Uterus (tissue), 4 donors: ENCODE measurements around the gene SH3RF3. TPM values are rescaled to one million over a fixed set of nuclear protein-coding genes. Genes with fewer than 3 reads are reported as not detected.

ENCODE experiments used
- DNase-seq, 2 donors: peaks; one replicate each; pipeline ENCODE4 v3.0.0-alpha.2; 2019 to 2020
- H3K27ac ChIP-seq, 2 donors: fragments of 200-600 bp; sonication (generic); 1 replicate in 1 of 2; 2 replicates in 1 of 2; pipeline ENCODE4 v1.5.1; 2016 to 2018
- H3K27me3 ChIP-seq, 2 donors: fragments of 200-600 bp; sonication (generic); one replicate each; pipeline ENCODE4 v1.5.1; 2018 to 2019; ENCODE audit warnings: control low read depth in 1 of 2
- H3K36me3 ChIP-seq, 2 donors: fragments of 200-600 bp; sonication (generic); one replicate each; pipeline ENCODE4 v1.5.1; 2019; ENCODE audit warnings: control low read depth in 1 of 2
- H3K4me1 ChIP-seq, 2 donors: fragments of 200-600 bp; sonication (generic); one replicate each; pipeline ENCODE4 v1.5.1; 2018 to 2019; ENCODE audit warnings: control low read depth in 1 of 2
- H3K4me3 ChIP-seq, 2 donors: fragments of 200-600 bp; sonication (generic); 1 replicate in 1 of 2; 2 replicates in 1 of 2; pipeline ENCODE4 v1.5.1; 2018 to 2019; ENCODE audit warnings: mild to moderate bottlenecking in 1 of 2
- H3K9me3 ChIP-seq, 2 donors: fragments of 200-600 bp; sonication (generic); one replicate each; pipeline ENCODE4 v1.5.1; 2019; ENCODE audit warnings: control low read depth in 1 of 2
- CTCF ChIP-seq, 4 experiments: fragments of 200-600 bp in 2 of 4; fragments of 450-650 bp in 2 of 4; sonication (generic) in 2 of 4; IDR thresholded peaks; one replicate each; pipeline ENCODE4 v1.5.1; 2016 to 2019; ENCODE audit warnings: antibody characterized with exemption in 4 of 4, mild to moderate bottlenecking in 2 of 4, moderate library complexity in 1 of 4
- POLR2A ChIP-seq, 2 donors: fragments of 450-650 bp; IDR thresholded peaks; one replicate each; pipeline ENCODE4 v1.6.1; 2016; ENCODE audit warnings: antibody characterized with exemption in 2 of 2, mild to moderate bottlenecking in 1 of 2, moderate library complexity in 1 of 2
- intact Hi-C: fragments of 100-400 bp; cut with DNase I; formaldehyde crosslinking; loops from one replicate; pipeline ENCODE4 v1.15.1; 2023; ENCODE audit warnings: low total_unique reads
- total RNA-seq, 4 donors: library from RNA; depleted of rRNA in 3 of 4; stranded (reverse); fragments of >200 nt in 3 of 4; gene quantifications; one replicate each; pipeline versions ENCODE4 v1.1.0 to v1.2.4, GENCODE V29; 2014 to 2023
- donor health status: DM: yes; HTN: yes; CAD: no.

Gene SH3RF3
- total RNA-seq, 4 donors from 2014 or later, result 5.1 to 10.2 (median 8.7) TPM; not detected in 1

GRCh38 chr2:109383505-109384307 lies 254.7 kb downstream of the SH3RF3 start:
- Histone ChIP-seq H3K4me1 (no peaks in the 10 kb centered on the region), H3K36me3 (no peaks in the 10 kb centered on the region), H3K9me3 (no peaks in the 10 kb centered on the region), H3K27ac (no peak overlapping the region), H3K27me3 (no peaks in the 10 kb centered on the region), H3K4me3 (no peak overlapping the region)
- intact Hi-C loops, result no loop called here
- TF ChIP-seq CTCF (IDR thresholded peaks at IDR 0.05) (no peak), POLR2A (IDR thresholded peaks at IDR 0.05) (no peak)
- peak; percentile 9 to 10 for DNase-seq

- Histone ChIP-seq H3K27ac (no peak overlapping the region), H3K27me3 (no peaks in the 10 kb centered on the region), H3K36me3 (no peaks in the 10 kb centered on the region), H3K9me3 (no peaks in the 10 kb centered on the region), H3K4me1 (no peaks in the 10 kb centered on the region), H3K4me3 (no peak overlapping the region)
- no peak for TF ChIP-seq CTCF (IDR thresholded peaks at IDR 0.05)
- no peak for TF ChIP-seq POLR2A (IDR thresholded peaks at IDR 0.05)
- DNase-seq, result peak in 1 of 2 donors; percentile 12
- intact Hi-C loops, result no loop called here
Observed at GRCh38 chr2:109384308-109385271, 255.6 kb downstream of the SH3RF3 start.

- Histone ChIP-seq H3K4me1 (no peaks in the 10 kb centered on the region), H3K27ac (no peak overlapping the region), H3K4me3 (no peak overlapping the region), H3K9me3 (no peaks in the 10 kb centered on the region), H3K36me3 (no peaks in the 10 kb centered on the region), H3K27me3 (no peaks in the 10 kb centered on the region)
- intact Hi-C loops, result no loop called here
- DNase-seq, result no peak
- TF ChIP-seq POLR2A (IDR thresholded peaks at IDR 0.05), result no peak
- no peak for TF ChIP-seq CTCF (IDR thresholded peaks at IDR 0.05)
Observed at GRCh38 chr2:109385506-109385905, 256.5 kb downstream of the SH3RF3 start.

GRCh38 chr2:109386004-109386695 lies 257.1 kb downstream of the SH3RF3 start:
- Histone ChIP-seq H3K36me3 (no peaks in the 10 kb centered on the region), H3K27me3 (no peaks in the 10 kb centered on the region), H3K4me1 (no peaks in the 10 kb centered on the region), H3K4me3 (no peak overlapping the region), H3K9me3 (no peaks in the 10 kb centered on the region), H3K27ac (no peak overlapping the region)
- intact Hi-C loops, result no loop called here
- no peak for TF ChIP-seq CTCF (IDR thresholded peaks at IDR 0.05)
- no peak for TF ChIP-seq POLR2A (IDR thresholded peaks at IDR 0.05)
- DNase-seq, result no peak
